Liver (tissue), 9 donors: Measurements from ENCODE around the gene JMJD1C. TPM values are rescaled to one million over a fixed set of nuclear protein-coding genes. Genes with fewer than 3 reads are reported as not detected.
A peak's percentile ranks its signal among the peaks of the same experiment; 100 is the strongest.

Source experiments
- DNase-seq: peaks from one replicate; pipeline ENCODE4 v3.0.0-alpha.2; 2017; ENCODE audit warnings: low spot score
- H3K27ac ChIP-seq, 2 donors: one replicate each; pipeline ENCODE4 v1.7.0; 2013; ENCODE audit warnings: inconsistent platforms in 2 of 2, low read length in 2 of 2, control low read depth in 1 of 2, low read depth in 1 of 2, mild to moderate bottlenecking in 1 of 2
- H3K27me3 ChIP-seq, 4 donors: one replicate each; pipeline versions ENCODE4 v1.6.1 to v1.7.0; 2013; ENCODE audit warnings: low read length in 3 of 4, inconsistent platforms in 1 of 4, mild to moderate bottlenecking in 1 of 4, moderate library complexity in 1 of 4; ENCODE audit not compliant: control insufficient read depth in 4 of 4, insufficient read depth in 4 of 4
- H3K36me3 ChIP-seq, 4 donors: one replicate each; pipeline versions ENCODE4 v1.6.1 to v1.7.0; 2013; ENCODE audit warnings: low read length in 3 of 4, mild to moderate bottlenecking in 3 of 4, low read depth in 1 of 4, moderate library complexity in 1 of 4; ENCODE audit not compliant: control insufficient read depth in 4 of 4, insufficient read depth in 3 of 4
- H3K4me1 ChIP-seq, 4 donors: one replicate each; pipeline versions ENCODE4 v1.6.1 to v1.7.0; 2013; ENCODE audit warnings: low read length in 3 of 4, mild to moderate bottlenecking in 3 of 4, moderate library complexity in 1 of 4; ENCODE audit not compliant: control insufficient read depth in 4 of 4, insufficient read depth in 4 of 4
- H3K4me3 ChIP-seq, 3 donors: one replicate each; pipeline versions ENCODE4 v1.6.1 to v1.7.0; 2013; ENCODE audit warnings: low read length in 3 of 3, control low read depth in 1 of 3, low read depth in 1 of 3, mild to moderate bottlenecking in 1 of 3
- H3K9ac ChIP-seq, 2 donors: one replicate each; pipeline ENCODE4 v1.7.0; 2013; ENCODE audit warnings: low read length in 2 of 2, mild to moderate bottlenecking in 2 of 2, moderate library complexity in 2 of 2, control low read depth in 1 of 2, low read depth in 1 of 2
- H3K9me3 ChIP-seq, 4 donors: one replicate each; pipeline versions ENCODE4 v1.6.1 to v1.7.0; 2013; ENCODE audit warnings: low read length in 3 of 4; ENCODE audit not compliant: control insufficient read depth in 4 of 4
- EGR1 ChIP-seq, 2 donors: IDR thresholded peaks; 2 replicates each; pipeline ENCODE4 v1.6.1; 2016 to 2018; ENCODE audit warnings: antibody characterized with exemption in 2 of 2, low read depth in 2 of 2
- FOXA1 ChIP-seq: IDR thresholded peaks from 2 replicates; pipeline ENCODE4 v1.6.1; 2016; ENCODE audit warnings: antibody characterized with exemption
- FOXA2 ChIP-seq: IDR thresholded peaks from 2 replicates; pipeline ENCODE4 v1.6.1; 2016; ENCODE audit warnings: antibody characterized with exemption
- GABPA ChIP-seq, 2 donors: IDR thresholded peaks in 1 of 2; conservative IDR thresholded peaks in 1 of 2; 2 replicates each; pipeline ENCODE4 v1.6.1; 2016; ENCODE audit warnings: antibody characterized with exemption in 2 of 2, mild to moderate bottlenecking in 1 of 2, moderate library complexity in 1 of 2
- HNF4A ChIP-seq, 2 donors: conservative IDR thresholded peaks; 2 replicates each; pipeline ENCODE4 v1.6.1; 2016; ENCODE audit warnings: antibody characterized with exemption in 2 of 2, mild to moderate bottlenecking in 2 of 2
- HNF4G ChIP-seq: IDR thresholded peaks from 2 replicates; pipeline ENCODE4 v1.6.1; 2016; ENCODE audit warnings: antibody characterized with exemption
- JUND ChIP-seq, 2 donors: IDR thresholded peaks; 2 replicates each; pipeline ENCODE4 v1.6.1; 2016; ENCODE audit warnings: antibody characterized with exemption in 2 of 2
- NR2F2 ChIP-seq: IDR thresholded peaks from 2 replicates; pipeline ENCODE4 v1.6.1; 2016; ENCODE audit warnings: antibody characterized with exemption
- RAD21 ChIP-seq, 2 donors: IDR thresholded peaks; 2 replicates each; pipeline ENCODE4 v1.6.1; 2016; ENCODE audit warnings: antibody characterized with exemption in 2 of 2, mild to moderate bottlenecking in 2 of 2
- RXRA ChIP-seq, 2 donors: IDR thresholded peaks; 2 replicates each; pipeline ENCODE4 v1.6.1; 2017 to 2018; ENCODE audit warnings: antibody characterized with exemption in 2 of 2, mild to moderate bottlenecking in 1 of 2
- SP1 ChIP-seq: IDR thresholded peaks from 2 replicates; pipeline ENCODE4 v1.6.1; 2018; ENCODE audit warnings: antibody characterized with exemption, mild to moderate bottlenecking
- TAF1 ChIP-seq: conservative IDR thresholded peaks from 2 replicates; pipeline ENCODE4 v1.6.1; 2016; ENCODE audit warnings: antibody characterized with exemption, mild to moderate bottlenecking
- YY1 ChIP-seq: IDR thresholded peaks from 2 replicates; pipeline ENCODE4 v1.6.1; 2016; ENCODE audit warnings: antibody characterized with exemption, mild to moderate bottlenecking
- ZBTB33 ChIP-seq: IDR thresholded peaks from 2 replicates; pipeline ENCODE4 v1.6.1; 2016; ENCODE audit warnings: antibody characterized with exemption
- WGBS: extraction: QIAGEN DNeasy Blood & Tissue Kit; methylation state at CpG from one replicate; pipeline ENCODE4 v1.1.7; 2013; 5-methylcytosine and 5-hydroxymethylcytosine counted together
- polyA plus RNA-seq, 2 donors: library from polyadenylated mRNA; stranded (reverse) in 1 of 2; unstranded in 1 of 2; fragments of 200-250 nt in 1 of 2; fragments of >200 nt in 1 of 2; fragmentation: Nextera tagmentation in 1 of 2; extraction: Ambion mirVana in 1 of 2; gene quantifications; one replicate each; pipeline versions ENCODE4 v1.2.1 to v1.2.3, GENCODE V29; 2013 to 2015
- total RNA-seq, 2 donors: library from RNA; depleted of rRNA; stranded (reverse); fragments of >200 nt; gene quantifications; one replicate each; pipeline ENCODE4 v1.2.3, GENCODE V29; 2014
- TF ChIP-seq, protein P1 (sequence below): fragments of 150-350 bp; IDR thresholded peaks from 2 replicates; pipeline ENCODE4 v1.5.1; 2017; ENCODE audit warnings: improper control_type of control experiment, low read depth, low read length; ENCODE audit not compliant: missing input control
- TF ChIP-seq, protein P2 (sequence below): IDR thresholded peaks from 2 replicates; pipeline ENCODE4 v1.6.1; 2016; ENCODE audit warnings: antibody characterized with exemption
- TF ChIP-seq, protein P3 (sequence below): IDR thresholded peaks from 2 replicates; pipeline ENCODE4 v1.6.1; 2016; ENCODE audit warnings: antibody characterized with exemption, mild to moderate bottlenecking
- TF ChIP-seq, protein P4 (sequence below): IDR thresholded peaks from 2 replicates; pipeline ENCODE4 v1.6.1; 2016; ENCODE audit warnings: antibody characterized with exemption
- donor health status: healthy.
- donor health status: healthy.
- donor health status: healthy.
- donor health status: healthy.
- donor health status: healthy.

JMJD1C gene
- total and polyA plus RNA-seq, 4 donors: 11.0 to 93.1 (median 56.0) TPM

DNA sequence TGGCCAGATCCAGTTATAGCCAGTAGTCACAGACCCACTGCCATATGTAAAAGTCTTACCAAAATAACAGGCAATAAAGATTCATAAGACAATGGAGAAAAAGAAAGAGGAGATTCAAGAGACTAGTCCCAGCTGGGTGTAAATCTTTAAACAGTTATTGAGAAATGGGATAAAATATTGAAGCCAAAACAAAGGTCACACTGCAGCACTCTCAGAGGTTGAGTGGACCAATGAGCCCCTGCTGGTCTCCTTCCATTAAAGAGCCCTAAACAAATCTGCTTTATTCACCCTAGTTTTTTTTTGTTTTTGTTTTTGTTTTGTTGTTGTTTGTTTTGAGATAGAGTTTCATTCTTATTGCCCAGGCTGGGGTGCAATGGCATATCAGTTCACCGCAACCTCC lies 98.8 kb downstream of the JMJD1C start:
- TF ChIP-seq ZBTB33: no peak
- no peak for TF ChIP-seq GABPA (IDR thresholded peaks at IDR 0.05 in 1 of 2, conservative IDR thresholded peaks at IDR 0.05 in 1 of 2)
- TF ChIP-seq, protein P1, sequence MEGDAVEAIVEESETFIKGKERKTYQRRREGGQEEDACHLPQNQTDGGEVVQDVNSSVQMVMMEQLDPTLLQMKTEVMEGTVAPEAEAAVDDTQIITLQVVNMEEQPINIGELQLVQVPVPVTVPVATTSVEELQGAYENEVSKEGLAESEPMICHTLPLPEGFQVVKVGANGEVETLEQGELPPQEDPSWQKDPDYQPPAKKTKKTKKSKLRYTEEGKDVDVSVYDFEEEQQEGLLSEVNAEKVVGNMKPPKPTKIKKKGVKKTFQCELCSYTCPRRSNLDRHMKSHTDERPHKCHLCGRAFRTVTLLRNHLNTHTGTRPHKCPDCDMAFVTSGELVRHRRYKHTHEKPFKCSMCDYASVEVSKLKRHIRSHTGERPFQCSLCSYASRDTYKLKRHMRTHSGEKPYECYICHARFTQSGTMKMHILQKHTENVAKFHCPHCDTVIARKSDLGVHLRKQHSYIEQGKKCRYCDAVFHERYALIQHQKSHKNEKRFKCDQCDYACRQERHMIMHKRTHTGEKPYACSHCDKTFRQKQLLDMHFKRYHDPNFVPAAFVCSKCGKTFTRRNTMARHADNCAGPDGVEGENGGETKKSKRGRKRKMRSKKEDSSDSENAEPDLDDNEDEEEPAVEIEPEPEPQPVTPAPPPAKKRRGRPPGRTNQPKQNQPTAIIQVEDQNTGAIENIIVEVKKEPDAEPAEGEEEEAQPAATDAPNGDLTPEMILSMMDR: no peak
- peak; percentile 35 to 44 for TF ChIP-seq RXRA (IDR thresholded peaks at IDR 0.05)
- TF ChIP-seq, protein P2, sequence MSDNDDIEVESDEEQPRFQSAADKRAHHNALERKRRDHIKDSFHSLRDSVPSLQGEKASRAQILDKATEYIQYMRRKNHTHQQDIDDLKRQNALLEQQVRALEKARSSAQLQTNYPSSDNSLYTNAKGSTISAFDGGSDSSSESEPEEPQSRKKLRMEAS: no peak
- no peak for TF ChIP-seq FOXA1
- TF ChIP-seq SP1: no peak
- no peak for TF ChIP-seq JUND (IDR thresholded peaks at IDR 0.05)
- no peak for TF ChIP-seq FOXA2
- TF ChIP-seq, protein P3, sequence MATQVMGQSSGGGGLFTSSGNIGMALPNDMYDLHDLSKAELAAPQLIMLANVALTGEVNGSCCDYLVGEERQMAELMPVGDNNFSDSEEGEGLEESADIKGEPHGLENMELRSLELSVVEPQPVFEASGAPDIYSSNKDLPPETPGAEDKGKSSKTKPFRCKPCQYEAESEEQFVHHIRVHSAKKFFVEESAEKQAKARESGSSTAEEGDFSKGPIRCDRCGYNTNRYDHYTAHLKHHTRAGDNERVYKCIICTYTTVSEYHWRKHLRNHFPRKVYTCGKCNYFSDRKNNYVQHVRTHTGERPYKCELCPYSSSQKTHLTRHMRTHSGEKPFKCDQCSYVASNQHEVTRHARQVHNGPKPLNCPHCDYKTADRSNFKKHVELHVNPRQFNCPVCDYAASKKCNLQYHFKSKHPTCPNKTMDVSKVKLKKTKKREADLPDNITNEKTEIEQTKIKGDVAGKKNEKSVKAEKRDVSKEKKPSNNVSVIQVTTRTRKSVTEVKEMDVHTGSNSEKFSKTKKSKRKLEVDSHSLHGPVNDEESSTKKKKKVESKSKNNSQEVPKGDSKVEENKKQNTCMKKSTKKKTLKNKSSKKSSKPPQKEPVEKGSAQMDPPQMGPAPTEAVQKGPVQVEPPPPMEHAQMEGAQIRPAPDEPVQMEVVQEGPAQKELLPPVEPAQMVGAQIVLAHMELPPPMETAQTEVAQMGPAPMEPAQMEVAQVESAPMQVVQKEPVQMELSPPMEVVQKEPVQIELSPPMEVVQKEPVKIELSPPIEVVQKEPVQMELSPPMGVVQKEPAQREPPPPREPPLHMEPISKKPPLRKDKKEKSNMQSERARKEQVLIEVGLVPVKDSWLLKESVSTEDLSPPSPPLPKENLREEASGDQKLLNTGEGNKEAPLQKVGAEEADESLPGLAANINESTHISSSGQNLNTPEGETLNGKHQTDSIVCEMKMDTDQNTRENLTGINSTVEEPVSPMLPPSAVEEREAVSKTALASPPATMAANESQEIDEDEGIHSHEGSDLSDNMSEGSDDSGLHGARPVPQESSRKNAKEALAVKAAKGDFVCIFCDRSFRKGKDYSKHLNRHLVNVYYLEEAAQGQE: no peak
- TF ChIP-seq, protein P4, sequence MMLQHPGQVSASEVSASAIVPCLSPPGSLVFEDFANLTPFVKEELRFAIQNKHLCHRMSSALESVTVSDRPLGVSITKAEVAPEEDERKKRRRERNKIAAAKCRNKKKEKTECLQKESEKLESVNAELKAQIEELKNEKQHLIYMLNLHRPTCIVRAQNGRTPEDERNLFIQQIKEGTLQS: no peak
- no peak for TF ChIP-seq TAF1
- no peak for TF ChIP-seq EGR1 (IDR thresholded peaks at IDR 0.05; ENCODE audit: low read depth in 2 of 2)
- no peak for TF ChIP-seq HNF4G
- peak; percentile 28 to 39 for TF ChIP-seq RAD21 (IDR thresholded peaks at IDR 0.05)
- TF ChIP-seq YY1: peak; percentile 36
- no peak for TF ChIP-seq NR2F2
- peak; percentile 71 to 77 for TF ChIP-seq HNF4A (conservative IDR thresholded peaks at IDR 0.05)
- no peak overlapping the region for H3K27ac ChIP-seq
- no peak overlapping the region for H3K9ac ChIP-seq
- no peaks in the 10 kb centered on the region for H3K9me3 ChIP-seq
- H3K4me1 ChIP-seq: peaks cover 2 to 31% (median 26%) of the 10 kb centered on the region in 4 donors
- 100% methylated on average over 1 of the region's 1 CpG for whole genome bisulfite sequencing
- H3K4me3 ChIP-seq: peak overlapping the region in 1 of 3 donors; percentile 4
- H3K27me3 ChIP-seq: no peaks in the 10 kb centered on the region
- no peaks in the 10 kb centered on the region for H3K36me3 ChIP-seq
- DNase-seq: no peak
